Activated CD8-positive, alpha-beta memory T cell treated with anti-CD3 and anti-CD28 coated beads, Interleukin-2, amount 50 U/mL, for 24 hours (primary cell): ENCODE results near the gene CENPN.

Experiments used
- DNase-seq: peaks from one replicate; pipeline ENCODE4 v3.0.0-alpha.2; 2020; ENCODE audit errors: extremely low read depth

Gene CENPN

DNA sequence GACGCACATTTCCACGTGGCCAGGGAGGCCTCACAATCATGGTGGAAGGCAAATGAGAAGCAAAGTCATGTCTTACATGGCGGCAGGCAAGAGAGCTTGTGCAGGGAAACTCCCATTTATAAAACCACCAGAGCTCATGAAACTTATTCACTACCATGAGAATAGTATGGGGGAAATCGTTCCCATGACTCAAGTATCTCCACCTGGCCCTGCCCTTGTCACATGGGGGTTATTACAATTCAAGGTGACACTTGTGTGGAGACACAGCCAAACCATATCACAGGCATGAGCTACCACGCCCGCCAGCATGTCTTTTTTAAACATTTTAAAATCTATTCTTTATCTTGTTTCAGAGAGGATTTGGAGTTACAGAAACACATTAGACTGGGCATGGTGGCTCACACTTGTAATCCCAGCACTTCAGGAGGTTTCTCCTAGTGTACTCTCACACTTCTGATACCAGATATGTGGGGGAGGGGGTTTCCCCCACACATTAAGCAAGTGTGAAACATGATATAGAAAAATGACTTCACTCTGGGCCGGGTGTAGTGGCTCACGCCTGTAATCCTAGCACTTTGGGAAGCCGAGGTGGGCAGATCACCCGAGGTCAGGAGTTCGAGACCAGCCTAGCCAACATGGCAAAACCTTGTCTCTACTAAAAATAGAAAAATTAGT lies 23.1 kb downstream of the CENPN start:
- no peak for DNase-seq

DNA sequence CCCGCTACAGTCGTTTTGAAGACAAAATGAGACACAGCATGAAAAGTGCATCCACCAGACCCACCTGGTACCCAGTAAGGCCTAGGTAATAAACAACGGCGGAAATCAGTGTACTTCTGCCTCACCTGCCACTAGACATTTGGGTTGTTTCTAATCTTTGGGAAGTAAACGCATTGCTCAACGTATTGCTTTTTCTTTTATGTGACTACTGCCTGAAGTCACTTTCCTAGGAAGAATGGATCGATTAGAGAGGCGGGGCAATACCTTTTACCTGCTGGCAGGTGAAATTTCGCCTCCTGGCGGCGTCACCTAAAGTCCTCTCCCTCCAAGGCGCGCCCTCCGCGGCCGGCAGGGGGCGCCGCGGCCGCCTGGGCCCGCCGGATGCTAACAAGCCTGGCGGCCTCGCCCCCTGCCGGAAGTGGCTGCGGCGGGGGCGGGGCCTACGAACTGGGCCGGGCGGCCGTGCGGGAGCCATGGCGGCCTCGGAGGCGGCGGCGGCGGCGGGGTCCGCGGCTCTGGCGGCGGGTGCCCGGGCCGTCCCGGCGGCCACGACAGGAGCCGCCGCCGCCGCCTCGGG lies 28.5 kb downstream of the CENPN start, which contains the start of gene ATMIN:
TSS of gene ATMIN (plus strand) at position 445 of the 577 bp plus-strand sequence. CDS start at position 474, 29 bp downstream.
- peak; percentile 45 for DNase-seq

DNA sequence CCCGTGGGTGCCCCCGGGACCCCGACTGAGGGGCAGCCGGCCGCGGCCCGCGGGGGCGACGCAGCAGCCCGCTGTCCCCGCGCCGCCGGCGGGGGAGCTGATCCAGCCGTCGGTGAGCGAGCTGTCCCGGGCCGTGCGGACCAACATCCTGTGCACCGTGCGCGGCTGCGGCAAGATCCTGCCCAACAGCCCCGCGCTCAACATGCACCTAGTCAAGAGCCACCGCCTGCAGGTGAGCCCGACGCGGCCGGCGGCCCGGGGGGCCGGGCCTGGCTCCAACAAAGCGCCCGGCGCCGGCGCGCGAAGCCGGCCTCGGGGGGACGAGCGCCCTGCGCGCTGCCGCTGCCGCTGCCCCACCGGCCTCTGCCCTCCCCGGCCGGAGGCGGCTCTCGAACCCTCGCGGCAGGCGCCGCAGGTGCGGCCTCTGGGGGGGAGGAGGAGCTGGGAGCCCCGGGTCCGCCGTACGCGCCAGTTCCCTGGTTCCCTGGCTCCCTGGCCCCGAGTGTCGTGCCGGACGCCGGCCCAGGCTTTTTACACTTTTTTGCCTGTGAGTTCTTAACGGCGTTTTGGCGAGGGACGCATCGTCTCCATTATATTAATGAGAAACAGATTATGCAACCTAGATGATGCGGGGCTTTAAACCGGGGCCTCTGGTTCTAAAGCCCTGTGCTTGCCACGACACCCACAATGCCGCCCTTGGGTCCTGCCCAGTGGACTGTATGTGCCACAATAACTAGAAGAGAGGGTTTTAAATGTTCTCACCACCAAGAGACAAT lies 29.1 kb downstream of the CENPN start:
- no peak for DNase-seq

DNA sequence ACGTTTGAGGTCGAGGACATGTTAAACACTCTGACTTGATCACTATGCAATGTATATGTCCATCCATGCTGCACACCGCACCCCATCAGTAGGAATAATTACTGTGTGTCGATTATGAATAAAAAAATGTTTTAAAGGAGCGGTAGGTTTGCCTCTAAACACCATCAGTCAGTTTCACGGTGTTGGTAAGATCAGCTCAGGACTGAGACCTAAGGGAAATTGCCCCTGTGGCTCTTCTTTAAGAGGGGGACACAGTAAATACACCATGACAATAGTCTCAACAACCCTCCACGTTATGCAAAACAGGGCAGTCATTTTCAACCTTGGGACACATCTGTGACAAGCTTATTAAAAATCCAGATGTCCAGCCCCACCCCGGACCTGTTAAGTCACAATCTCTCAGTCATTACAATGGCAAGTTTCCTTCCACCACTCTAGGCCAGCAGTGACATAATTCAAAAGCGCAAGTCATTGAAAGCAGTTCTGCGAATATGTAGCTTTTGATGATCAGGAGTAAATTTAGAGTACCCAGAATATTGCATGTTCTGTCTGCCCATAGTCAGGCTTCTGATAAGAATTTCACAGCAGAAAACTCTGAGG lies 29.8 kb downstream of the CENPN start:
- no peak for DNase-seq

DNA sequence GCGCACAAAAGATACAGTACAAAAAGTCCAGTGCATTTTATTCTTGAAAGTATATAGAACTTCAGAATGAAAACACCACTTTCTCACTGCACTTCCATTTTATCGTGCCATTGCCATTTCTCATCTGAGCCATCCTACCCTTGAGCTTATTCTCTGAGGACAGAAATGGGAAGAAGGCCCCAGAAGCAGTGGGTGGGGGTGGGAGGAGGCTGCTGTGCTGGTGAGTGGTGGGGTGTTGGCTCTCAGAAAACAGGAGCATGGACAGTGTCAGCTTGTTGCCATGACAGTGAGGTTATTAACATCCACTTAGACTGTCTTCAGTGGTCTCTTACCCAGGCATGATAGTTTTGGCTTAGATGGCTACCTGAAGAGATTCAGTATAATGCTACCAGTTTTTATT lies 33.1 kb downstream of the CENPN start:
- no peak for DNase-seq

DNA sequence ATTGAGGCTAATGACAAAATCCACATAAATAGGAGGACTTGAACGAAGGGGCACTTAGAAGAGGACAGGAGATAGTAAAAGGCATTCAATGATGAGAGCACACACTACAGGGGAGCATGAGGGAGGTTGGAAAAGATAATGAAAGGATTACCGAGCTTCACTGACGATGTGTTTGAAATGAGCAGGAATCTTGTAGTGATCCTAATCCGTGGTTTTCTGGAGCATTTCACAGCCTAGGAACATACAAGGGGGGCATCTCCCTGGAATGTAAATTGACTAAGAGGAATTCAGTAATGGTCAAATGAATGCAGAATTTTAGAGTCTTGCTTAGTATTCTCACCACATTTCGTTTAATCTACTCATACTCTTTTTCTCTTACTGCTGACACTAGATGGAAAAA lies 33.8 kb downstream of the CENPN start:
- DNase-seq: no peak

DNA sequence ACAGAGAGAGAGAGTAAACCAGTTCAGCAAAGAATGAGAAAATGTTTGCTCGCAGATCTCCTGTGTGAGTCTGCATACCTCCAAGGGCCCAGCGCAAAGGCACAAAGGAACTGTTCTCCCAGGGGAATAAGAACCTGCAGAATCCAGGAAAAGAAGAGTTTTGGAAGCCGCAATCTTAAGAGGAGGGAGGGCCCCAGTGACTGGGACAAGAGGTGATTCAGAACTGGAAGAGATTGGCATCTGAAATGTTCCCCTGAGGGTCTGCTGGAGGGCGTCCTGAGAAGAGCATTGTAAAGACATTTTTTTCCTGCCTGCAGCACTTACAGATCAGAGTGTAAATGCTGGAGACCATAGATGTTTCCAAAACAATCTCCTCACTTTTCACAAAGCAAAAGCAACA lies 34.7 kb downstream of the CENPN start:
- no peak for DNase-seq

DNA sequence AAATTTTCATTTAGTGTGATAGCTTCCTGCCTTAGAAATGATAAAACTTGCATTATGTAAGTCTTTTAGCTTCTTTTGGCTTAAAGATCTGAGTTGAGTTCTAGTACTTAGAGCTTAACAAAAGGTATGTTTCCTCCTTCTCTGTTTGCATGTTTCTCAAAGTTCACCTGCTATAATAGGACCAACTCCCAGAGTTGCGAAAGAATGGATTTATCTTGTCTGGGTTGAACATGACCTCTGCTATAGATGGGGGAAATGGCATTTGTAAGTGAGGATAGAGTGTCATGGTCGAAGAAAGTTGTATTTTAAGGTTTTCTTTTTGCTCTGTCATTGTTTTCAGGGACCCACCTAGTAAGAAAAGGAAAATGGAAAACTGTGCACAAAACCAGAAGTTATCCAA lies 35.8 kb downstream of the CENPN start:
- DNase-seq: no peak

DNA sequence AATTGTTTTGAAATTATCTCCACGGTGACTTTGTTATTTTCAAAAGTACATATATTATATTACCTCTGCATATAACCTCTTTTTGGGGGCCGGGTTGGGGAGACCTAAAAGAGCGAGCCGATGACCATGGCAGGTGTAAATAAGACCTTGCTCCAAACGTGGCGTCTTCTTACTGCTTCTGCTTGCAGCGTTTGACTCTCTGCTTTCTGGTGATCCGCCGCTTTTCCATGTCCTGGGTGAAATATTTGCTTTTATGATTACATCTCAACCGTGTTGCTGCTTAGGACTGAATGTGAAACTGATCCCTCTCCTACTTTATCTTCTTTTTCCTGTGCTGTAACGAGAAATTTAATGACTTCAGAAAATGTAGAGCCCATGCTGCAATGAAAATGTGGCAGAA lies 46.7 kb downstream of the CENPN start:
- no peak for DNase-seq

DNA sequence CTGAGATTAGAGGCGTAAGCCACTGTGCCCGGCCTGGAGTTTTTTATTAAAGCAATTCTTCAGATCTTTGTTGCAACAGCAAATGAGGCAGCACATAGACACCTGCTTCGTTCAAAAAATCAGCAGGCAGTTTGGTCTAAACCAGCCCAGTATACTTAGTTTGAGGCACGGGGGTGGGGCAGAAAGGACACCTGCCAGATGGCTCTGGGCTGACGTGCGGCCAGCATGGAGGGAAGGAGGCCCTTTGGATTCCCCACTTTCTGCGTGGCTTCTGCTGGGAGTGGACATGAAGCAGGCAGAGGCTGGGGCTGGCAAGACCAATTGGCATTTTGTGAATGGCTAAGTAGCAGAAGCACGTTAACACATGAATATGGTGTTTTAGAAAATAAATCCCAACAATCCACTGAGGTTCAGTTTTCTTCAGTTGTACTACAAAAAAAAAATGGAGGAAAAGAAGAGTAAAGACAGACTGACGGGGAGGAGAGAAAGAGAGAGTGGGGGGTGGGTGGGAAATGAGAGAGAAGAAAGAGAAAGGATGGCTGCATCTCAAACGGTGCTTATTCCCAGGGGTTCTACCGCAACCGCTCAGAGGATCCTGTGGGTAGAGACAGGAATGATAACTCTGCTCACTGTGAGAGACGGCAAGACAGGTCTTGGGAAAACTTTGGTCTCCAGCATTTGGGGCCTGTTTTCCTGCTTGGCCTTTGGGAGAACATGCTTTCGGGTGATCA lies 53.7 kb downstream of the CENPN start:
- no peak for DNase-seq

DNA sequence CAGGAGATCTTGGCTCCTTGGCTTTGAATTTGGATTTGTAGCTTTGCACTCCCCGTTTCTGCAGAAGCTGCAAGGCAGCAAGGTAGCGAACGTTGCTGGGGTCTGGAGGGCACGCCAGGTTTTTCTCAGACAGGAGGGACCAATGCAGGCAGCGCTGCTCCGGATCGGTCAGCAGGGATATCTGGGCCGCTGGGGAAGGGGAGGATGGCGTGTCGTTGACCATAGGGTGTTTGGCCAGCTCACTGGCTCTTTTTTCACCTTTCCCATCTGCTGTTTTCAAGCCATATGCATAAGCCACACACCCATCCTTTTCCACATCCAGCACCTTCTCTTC lies 54.3 kb downstream of the CENPN start:
- no peak for DNase-seq

DNA sequence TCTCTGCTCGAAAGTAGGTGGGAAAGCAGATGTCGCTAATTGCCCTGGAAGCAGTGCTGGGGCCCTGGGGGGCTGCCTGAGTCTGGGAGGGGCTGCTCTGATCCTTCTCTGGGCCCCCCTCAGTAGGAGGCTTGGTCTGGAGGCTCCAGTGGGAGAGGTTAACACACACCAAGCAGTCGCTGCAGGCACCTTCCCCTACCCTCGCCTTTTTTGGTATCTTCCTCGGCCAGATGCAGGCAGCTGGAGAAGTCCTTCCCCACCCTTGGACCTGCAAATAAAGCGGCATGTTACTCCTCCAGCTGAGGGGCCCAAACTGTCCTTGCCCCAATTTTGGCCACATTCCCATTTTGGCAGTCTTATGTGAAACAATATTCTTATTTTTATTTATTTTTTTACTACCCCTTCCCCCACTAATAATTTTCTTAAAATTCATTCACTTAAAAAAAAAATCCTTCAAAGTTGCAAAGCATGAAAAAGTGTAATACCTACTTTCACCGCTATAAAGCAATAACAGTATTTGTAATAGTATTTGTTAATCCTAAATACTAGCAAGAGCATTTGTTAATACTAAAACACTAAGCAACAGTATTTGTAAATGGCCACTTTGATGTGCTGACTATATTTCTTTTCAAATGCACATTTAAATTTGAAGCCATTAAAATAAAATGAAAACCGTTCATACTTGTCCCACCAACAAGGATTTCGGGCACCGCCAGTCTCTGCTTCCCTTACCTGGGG lies 55.0 kb downstream of the CENPN start:
- DNase-seq: no peak

DNA sequence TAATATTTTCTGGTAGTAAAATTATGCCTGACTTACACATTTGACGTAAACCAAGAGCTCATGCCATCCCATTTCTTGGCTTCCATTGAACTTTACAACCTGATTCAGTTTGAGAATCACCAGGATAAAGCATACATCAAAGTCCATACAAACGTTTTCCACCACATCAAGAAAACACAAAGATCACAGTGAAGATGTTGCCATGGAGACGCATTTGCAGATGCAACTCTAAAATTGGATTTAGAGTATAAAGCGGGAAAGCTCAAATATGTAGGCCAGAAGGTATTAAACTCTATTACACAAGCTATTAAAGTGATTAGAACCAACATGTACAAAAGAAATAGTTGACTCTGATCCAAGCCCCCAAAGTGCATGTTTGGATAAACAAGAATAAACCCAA lies 59.7 kb downstream of the CENPN start:
- no peak for DNase-seq

DNA sequence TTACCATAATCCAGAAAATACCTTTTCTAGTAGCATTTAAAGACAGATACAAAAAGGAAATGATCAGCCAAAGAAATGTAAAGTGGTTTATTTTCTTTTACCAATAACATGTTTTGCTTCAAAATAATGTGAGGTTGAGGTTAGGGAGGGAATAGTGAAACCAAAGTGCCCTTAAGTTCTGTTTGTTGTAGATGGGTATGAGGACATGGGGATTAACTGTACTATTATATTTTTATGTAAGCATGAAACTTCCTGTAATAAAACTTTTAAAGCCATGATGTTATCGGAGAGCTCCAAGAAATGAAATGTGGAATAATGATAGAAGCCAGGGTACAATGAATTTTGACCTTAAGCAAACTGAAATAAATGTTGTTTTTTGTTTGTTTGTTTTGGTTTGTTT lies 60.2 kb downstream of the CENPN start:
- DNase-seq: no peak

DNA sequence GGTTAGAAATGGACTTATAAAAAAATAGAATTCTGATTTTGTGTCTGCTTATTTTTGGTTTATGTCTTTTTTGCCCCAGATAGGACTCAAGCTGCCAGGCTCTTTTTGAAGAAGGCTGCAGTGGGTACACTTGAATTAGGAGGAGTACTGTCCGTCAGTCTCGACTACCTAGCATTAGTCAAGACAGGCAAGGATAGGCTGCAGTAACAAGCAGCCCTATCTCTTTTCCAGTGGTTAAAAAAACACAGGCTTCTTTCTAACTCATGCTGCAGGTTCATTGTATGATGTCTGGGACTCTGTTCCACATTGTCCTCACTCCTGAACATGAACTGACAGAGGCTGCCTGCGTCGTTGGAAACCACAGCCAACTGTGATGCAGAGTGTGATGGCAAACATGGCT lies 62.0 kb downstream of the CENPN start:
- no peak for DNase-seq

DNA sequence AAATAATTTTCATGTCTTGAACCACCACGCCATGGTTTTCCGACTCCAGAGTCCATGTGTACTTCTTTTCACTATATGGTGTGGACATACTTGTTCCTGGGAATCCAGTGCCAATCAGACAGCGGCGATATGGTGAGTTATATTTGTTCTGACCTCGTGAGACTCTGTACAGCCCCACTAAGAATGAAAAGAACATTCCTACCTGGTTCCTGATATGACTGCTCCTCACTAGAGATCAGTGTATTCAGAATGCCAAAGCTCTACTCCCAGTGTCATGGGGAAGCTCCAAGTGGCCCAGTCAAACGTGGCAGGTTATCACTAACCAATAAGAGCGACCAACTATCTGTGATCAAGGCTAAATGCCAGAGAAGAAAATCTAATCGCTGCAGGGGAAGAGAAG lies 64.0 kb downstream of the CENPN start:
- no peak for DNase-seq

DNA sequence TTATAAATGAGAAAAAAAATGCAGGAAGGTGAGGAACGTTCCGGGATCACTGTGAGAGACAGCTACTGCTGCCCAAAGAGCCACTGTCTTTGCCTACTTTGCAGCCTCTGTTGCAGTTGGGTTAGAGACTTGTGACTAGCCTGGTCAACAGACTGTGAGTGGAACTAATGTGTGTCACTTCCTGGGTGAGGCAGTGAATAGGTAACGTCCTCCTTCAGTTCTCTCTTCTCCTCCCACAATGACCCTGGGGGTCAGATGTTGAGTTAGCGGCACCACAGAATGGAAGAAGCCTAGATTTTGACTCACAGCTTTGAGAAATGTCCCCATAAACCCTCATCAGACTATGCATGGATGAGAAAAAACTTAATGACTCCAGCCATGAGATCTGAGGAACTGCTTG lies 64.8 kb downstream of the CENPN start:
- DNase-seq: no peak

DNA sequence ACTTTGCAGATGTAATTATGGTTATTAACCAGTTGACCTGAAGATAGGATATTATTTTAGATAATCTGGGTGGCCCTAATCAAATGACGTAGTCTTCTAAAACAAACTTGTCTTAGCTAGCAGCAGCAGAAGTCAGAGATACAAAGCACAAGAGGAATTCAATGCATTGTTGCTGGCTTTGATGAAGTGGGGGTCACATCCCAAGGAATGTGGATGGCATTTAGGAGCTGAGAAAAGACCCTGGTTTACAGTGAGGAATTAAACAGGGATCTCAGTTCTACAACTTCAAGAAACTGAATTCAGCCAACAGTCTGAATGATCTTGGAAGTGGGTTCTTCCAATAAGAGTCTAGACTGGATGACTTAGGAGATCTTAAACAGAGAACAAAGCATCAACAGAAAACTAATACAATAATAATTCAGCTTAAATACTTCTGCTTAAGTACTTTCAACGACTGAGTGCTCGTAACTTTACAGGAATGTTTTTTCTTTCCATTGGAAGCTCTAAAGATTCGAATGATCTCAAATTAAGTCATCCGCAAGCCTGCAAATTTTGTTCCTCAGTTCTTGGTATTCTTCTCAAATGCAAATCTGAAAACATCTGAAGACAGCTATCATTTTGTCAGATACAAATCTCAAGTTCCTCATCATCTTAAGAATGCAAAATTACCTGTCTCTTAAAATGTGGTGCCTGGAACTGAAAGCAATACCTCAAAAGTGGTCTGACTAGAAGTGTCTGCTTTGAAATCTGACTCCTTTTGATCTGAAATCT lies 66.7 kb downstream of the CENPN start:
- no peak for DNase-seq

DNA sequence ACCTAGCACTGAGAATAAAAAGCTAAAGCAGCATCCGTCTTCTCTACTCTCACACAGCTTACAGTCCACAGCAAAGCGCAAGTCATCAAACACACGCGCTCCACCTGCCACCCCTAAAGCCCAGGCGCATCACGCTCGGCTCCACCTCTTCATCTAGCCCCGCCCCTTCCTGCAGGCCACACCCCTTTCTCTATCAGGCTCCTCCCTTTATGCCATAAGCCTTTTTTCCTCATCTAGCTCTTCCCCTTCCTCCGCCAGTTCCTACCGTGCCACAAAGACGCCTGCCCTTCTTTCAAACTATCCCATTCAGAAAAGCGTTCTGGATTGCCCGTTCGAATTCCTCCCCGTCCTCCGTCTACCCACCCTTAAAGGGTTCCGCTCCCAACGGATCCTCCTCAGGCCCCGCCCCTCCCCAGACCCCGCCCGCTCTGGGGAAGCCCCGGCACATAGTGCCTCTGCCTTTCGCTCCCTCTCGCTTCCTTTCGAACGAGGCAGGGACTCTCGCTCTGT lies 69.6 kb downstream of the CENPN start:
- DNase-seq: peak; percentile 88
